B cell (primary cell): ENCODE measurements around the gene PACRG. TPM values are rescaled to one million over a fixed set of nuclear protein-coding genes. Genes with fewer than 3 reads are reported as not detected.

ENCODE experiments used
- ATAC-seq: fragments of 200-7000 bp; cut with Tn5 transposase; one replicate; pipeline ENCODE4 v1.10.0; 2021; ENCODE audit warnings: low read depth, mild to moderate bottlenecking, moderate number of reproducible peaks, moderate library complexity
- CTCF ChIA-PET: fragments of 350-600 bp; sonication (Branson Sonifier 250); formaldehyde crosslinking; loops from one replicate; lab custom pipeline; 2021; ENCODE audit warnings: antibody characterized with exemption, inconsistent platforms; lab: Charles Lee
- POLR2A ChIA-PET: fragments of 350-600 bp; sonication (Branson Sonifier 250); formaldehyde crosslinking; loops from one replicate; lab custom pipeline; 2021; ENCODE audit warnings: antibody characterized with exemption; lab: Charles Lee
- DNase-seq: peaks from one replicate; pipeline ENCODE4 v3.0.0; 2013
- H2AFZ ChIP-seq: 2 replicates; pipeline ENCODE4 v1.6.1; 2012; ENCODE audit warnings: mild to moderate bottlenecking, low read depth, low read length; ENCODE audit not compliant: insufficient read depth, poor library complexity, severe bottlenecking
- H3K27ac ChIP-seq, 2 donors: 1 replicate in 1 of 2; 2 replicates in 1 of 2; pipeline ENCODE4 v1.5.1; 2012 to 2013; ENCODE audit warnings: low read length in 2 of 2, mild to moderate bottlenecking in 2 of 2, moderate library complexity in 1 of 2
- H3K27me3 ChIP-seq, 4 experiments: fragments of 200-600 bp in 1 of 4; sonication (generic) in 1 of 4; replicated peaks in 1 of 4; 1 replicate in 2 of 4; 2 replicates in 2 of 4; pipeline versions ENCODE4 v1.6.1 to v1.7.0; 2013 to 2016; ENCODE audit warnings: low read length in 3 of 4, mild to moderate bottlenecking in 2 of 4, mixed read lengths in 1 of 4, moderate library complexity in 1 of 4; ENCODE audit not compliant: insufficient read depth in 4 of 4, control insufficient read depth in 3 of 4; ENCODE audit errors: control extremely low read depth in 1 of 4
- H3K36me3 ChIP-seq, 2 experiments: replicated peaks in 1 of 2; 1 replicate in 1 of 2; 2 replicates in 1 of 2; pipeline versions ENCODE4 v1.6.1 to v1.7.1; 2013; ENCODE audit warnings: low read length in 1 of 2; ENCODE audit not compliant: insufficient read depth in 2 of 2, control insufficient read depth in 1 of 2; ENCODE audit errors: control extremely low read depth in 1 of 2, extremely low read depth in 1 of 2
- H3K4me1 ChIP-seq, 2 donors: fragments of 200-600 bp in 1 of 2; sonication (generic) in 1 of 2; 1 replicate in 1 of 2; 2 replicates in 1 of 2; pipeline versions ENCODE4 v1.5.1 to v1.6.1; 2013 to 2017; ENCODE audit warnings: low read length in 2 of 2; ENCODE audit not compliant: control insufficient read depth in 2 of 2, insufficient read depth in 2 of 2
- H3K4me2 ChIP-seq: replicated peaks from 2 replicates; pipeline ENCODE3; 2012; ENCODE audit warnings: mild to moderate bottlenecking, low read depth, low read length; ENCODE audit not compliant: poor library complexity, severe bottlenecking
- H3K4me3 ChIP-seq, 5 experiments: fragments of 200-600 bp in 1 of 5; sonication (generic) in 1 of 5; 1 replicate in 3 of 5; 2 replicates in 2 of 5; pipeline versions ENCODE4 v1.5.1 to v1.7.0; 2011 to 2016; ENCODE audit warnings: low read length in 4 of 5, mild to moderate bottlenecking in 4 of 5, low read depth in 2 of 5, control low read depth in 1 of 5, moderate library complexity in 1 of 5; ENCODE audit not compliant: insufficient read depth in 1 of 5; ENCODE audit errors: control extremely low read depth in 1 of 5, extremely low read depth in 1 of 5
- H3K79me2 ChIP-seq: fragments of 200-600 bp; sonication (generic); one replicate; pipeline ENCODE4 v1.6.0; 2016; ENCODE audit warnings: low read length; ENCODE audit not compliant: control insufficient read depth, insufficient read depth
- H3K9ac ChIP-seq: fragments of 200-600 bp; sonication (generic); 2 replicates; pipeline ENCODE4 v1.6.1; 2017; ENCODE audit warnings: mild to moderate bottlenecking, low read length, moderate library complexity
- H3K9me3 ChIP-seq, 3 donors: one replicate each; pipeline versions ENCODE4 v1.6.1 to v1.7.1; 2013; ENCODE audit warnings: low read length in 2 of 3; ENCODE audit not compliant: control insufficient read depth in 2 of 3, insufficient read depth in 1 of 3; ENCODE audit errors: control extremely low read depth in 1 of 3
- H4K20me1 ChIP-seq: 2 replicates; pipeline ENCODE4 v1.6.0; 2012; ENCODE audit warnings: mild to moderate bottlenecking, low read length; ENCODE audit not compliant: insufficient read depth, control insufficient read depth, poor library complexity, severe bottlenecking
- H3K27ac Mint-ChIP-seq: one replicate; pipeline ENCODE4 v1.8.0; 2021; ENCODE audit warnings: mixed read lengths
- H3K27me3 Mint-ChIP-seq: one replicate; pipeline ENCODE4 v1.8.0; 2021; ENCODE audit warnings: mixed read lengths
- H3K4me1 Mint-ChIP-seq: one replicate; pipeline ENCODE4 v1.8.0; 2021; ENCODE audit warnings: mixed read lengths
- H3K4me3 Mint-ChIP-seq: one replicate; pipeline ENCODE4 v1.8.0; 2021; ENCODE audit warnings: mixed read lengths
- H3K9me3 Mint-ChIP-seq: one replicate; pipeline ENCODE4 v1.8.0; 2022; ENCODE audit warnings: mixed read lengths; ENCODE audit not compliant: insufficient read depth
- CTCF ChIP-seq: fragments of 200-600 bp; IDR thresholded peaks from one replicate; pipeline ENCODE4 v1.8.0; 2022; ENCODE audit warnings: antibody characterized with exemption, mild to moderate bottlenecking
- EZH2 ChIP-seq: IDR thresholded peaks from 2 replicates; pipeline ENCODE4 v1.6.1; 2012; ENCODE audit warnings: borderline replicate concordance, low read depth, mild to moderate bottlenecking, moderate library complexity, low read length; ENCODE audit not compliant: insufficient read depth, poor library complexity, severe bottlenecking
- WGBS: methylation state at CpG from one replicate; pipeline ENCODE4 v1.1.5; 2013; ENCODE audit warnings: missing lambda C conversion rate; ENCODE audit not compliant: insufficient coverage; 5-methylcytosine and 5-hydroxymethylcytosine counted together
- intact Hi-C: fragments of 100-400 bp; cut with micrococcal nuclease; formaldehyde crosslinking; loops from one replicate; pipeline ENCODE4 v1.10.0; 2022
- polyA plus RNA-seq: library from polyadenylated mRNA; depleted of rRNA; stranded (reverse); fragments of >200 nt; gene quantifications from 2 replicates; pipeline ENCODE4 v1.2.3, GENCODE V29; 2012
- total RNA-seq, 2 donors: library from RNA; stranded (reverse); fragments of 120-200 nt in 1 of 2; gene quantifications; 1 replicate in 1 of 2; 2 replicates in 1 of 2; pipeline versions ENCODE4 v1.2.3 to v1.2.4, GENCODE V29; 2013 to 2022

Gene PACRG
- total and polyA plus RNA-seq, 2 donors (not counting 1 experiment from before 2014, with no cell fraction given): not detected

- Histone ChIP-seq H3K27ac (no peak overlapping the region), H3K4me3 (no peak overlapping the region), H3K9ac (no peak overlapping the region), H3K4me1 (no peaks in the 10 kb centered on the region), H2AFZ (no peak overlapping the region), H3K27me3 (no peaks in the 10 kb centered on the region), H4K20me1 (no peaks in the 10 kb centered on the region), H3K36me3 (no peaks in the 10 kb centered on the region), H3K79me2 (no peaks in the 10 kb centered on the region), H3K9me3 (peaks cover 0 to 3% (median 0%) of the 10 kb centered on the region in 3 donors), H3K4me2 (no peak overlapping the region)
- Mint-ChIP-seq H3K9me3 (no peaks in the 10 kb centered on the region), H3K4me3 (no peak overlapping the region), H3K4me1 (no peaks in the 10 kb centered on the region), H3K27ac (no peak overlapping the region), H3K27me3 (peaks cover 9% of the 10 kb centered on the region)
- intact Hi-C loops: no loop called here
- WGBS: 92% methylated on average over 4 of the region's 9 CpGs
- ChIA-PET CTCF (no interaction called here), POLR2A (no interaction called here)
- no peak for TF ChIP-seq CTCF
- no peak for TF ChIP-seq EZH2
- no peak for ATAC-seq
- no peak for DNase-seq
Measured at GRCh38 chr6:163302747-163303146, 575.0 kb downstream of the PACRG start.

GRCh38 chr6:163306000-163306399 is 578.2 kb downstream of the PACRG start:
- Mint-ChIP-seq H3K9me3 (no peaks in the 10 kb centered on the region), H3K4me3 (no peak overlapping the region), H3K4me1 (no peaks in the 10 kb centered on the region), H3K27me3 (peaks cover 10% of the 10 kb centered on the region), H3K27ac (no peak overlapping the region)
- no peaks in the 10 kb centered on the region for H3K79me2 ChIP-seq
- H3K4me2 ChIP-seq: no peak overlapping the region
- H3K27ac ChIP-seq: no peak overlapping the region
- H3K4me1 ChIP-seq: no peaks in the 10 kb centered on the region
- CTCF ChIA-PET: no interaction called here
- H3K4me3 ChIP-seq: no peak overlapping the region
- H3K36me3 ChIP-seq: no peaks in the 10 kb centered on the region
- H3K27me3 ChIP-seq: no peaks in the 10 kb centered on the region
- H3K9me3 ChIP-seq: peaks cover 0 to 5% (median 0%) of the 10 kb centered on the region in 3 donors
- H2AFZ ChIP-seq: no peak overlapping the region
- WGBS: no CpG with 5 or more reads among the region's 2 CpGs
- no peak for ATAC-seq
- no peak for DNase-seq
- TF ChIP-seq EZH2 (no peak), CTCF (no peak)
- H4K20me1 ChIP-seq: no peaks in the 10 kb centered on the region
- H3K9ac ChIP-seq: no peak overlapping the region
- intact Hi-C loops: no loop called here
- POLR2A ChIA-PET: no interaction called here
